HG03039 (cell line): Measurements from ENCODE around the gene IL2RA.
A peak's percentile ranks its signal among the peaks of the same experiment; 100 is the strongest.
"Not testable (repeated sequence)": the region's sequence is repeated elsewhere in the genome, so short reads cannot be mapped to it uniquely, and the experiment has no call there.

ENCODE experiments used
- ATAC-seq: cut with Tn5 transposase; IDR thresholded peaks from one replicate; pipeline ENCODE4 v1.9.1; 2021; ENCODE audit warnings: mild to moderate bottlenecking, moderate library complexity; ENCODE audit not compliant: unreplicated experiment

The IL2RA gene

GRCh38 chr10:6062101-6062771 is at the start of gene IL2RA:
Gene IL2RA, minus strand, starts transcription at chr10:6062367. Its CDS starts 216 bp downstream, at chr10:6062151.
- no peak for ATAC-seq

GRCh38 chr10:6110136-6110535 is 48.0 kb upstream of the IL2RA start:
- no peak for ATAC-seq

- no peak for ATAC-seq
These were observed 47.2 kb upstream of the IL2RA start for GRCh38 chr10:6109444-6109775.

GRCh38 chr10:6108631-6109443 is 46.7 kb upstream of the IL2RA start:
- ATAC-seq = no peak

- ATAC-seq = no peak
These were observed 45.9 kb upstream of the IL2RA start for GRCh38 chr10:6108072-6108471.

- not testable (repeated sequence) for ATAC-seq
These were observed 45.4 kb upstream of the IL2RA start for GRCh38 chr10:6107616-6108015.

- no peak for ATAC-seq
These were observed 41.4 kb upstream of the IL2RA start for GRCh38 chr10:6103591-6103990.

GRCh38 chr10:6102128-6102527 is 40.0 kb upstream of the IL2RA start:
- ATAC-seq = no peak

GRCh38 chr10:6101181-6101580 is 39.0 kb upstream of the IL2RA start:
- ATAC-seq = no peak

- ATAC-seq = no peak
These were observed 38.2 kb upstream of the IL2RA start for GRCh38 chr10:6100370-6100769.

GRCh38 chr10:6098156-6098555 is 36.0 kb upstream of the IL2RA start:
- ATAC-seq = no peak

- ATAC-seq = no peak
These were observed 34.9 kb upstream of the IL2RA start for GRCh38 chr10:6097063-6097462.

- no peak for ATAC-seq
These were observed 33.8 kb upstream of the IL2RA start for GRCh38 chr10:6095810-6096570.

GRCh38 chr10:6092731-6093130 is 30.6 kb upstream of the IL2RA start:
- ATAC-seq = no peak

GRCh38 chr10:6091630-6092029 is 29.5 kb upstream of the IL2RA start:
- ATAC-seq = no peak

GRCh38 chr10:6089334-6090219 is 27.4 kb upstream of the IL2RA start:
- no peak for ATAC-seq

GRCh38 chr10:6088721-6089333 is 26.7 kb upstream of the IL2RA start, which contains the start of gene RBM17:
Gene RBM17, plus strand, starts transcription at chr10:6089034. Its CDS starts 8,032 bp downstream, at chr10:6097066.
- ATAC-seq = peak; percentile 82

GRCh38 chr10:6086375-6087233 is 24.4 kb upstream of the IL2RA start:
- ATAC-seq = no peak
